Measurements from ENCODE around the gene PRIMPOL.

The PRIMPOL gene

DNA sequence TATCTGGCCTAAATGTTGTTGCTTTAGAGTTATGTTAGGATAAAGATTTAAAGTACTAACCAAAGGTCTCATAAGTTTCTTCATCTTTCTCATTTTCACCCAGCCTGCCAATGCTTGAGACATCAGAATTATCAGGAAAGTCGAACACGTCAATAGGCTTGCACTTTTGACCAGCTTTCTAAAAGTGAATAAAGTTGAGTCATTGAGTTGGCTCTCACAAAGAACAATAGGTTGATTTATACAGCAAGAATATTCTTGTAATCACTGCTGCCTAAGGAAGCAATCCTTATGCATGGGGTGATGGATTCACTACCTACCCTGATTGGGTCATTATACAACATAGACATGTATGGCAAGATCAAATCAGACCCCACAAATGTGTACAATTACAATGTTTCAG is 79.3 kb downstream of the PRIMPOL start:
- H3K27ac ChIP-seq = no peak overlapping the region
- H3K9ac ChIP-seq = no peak overlapping the region
- peaks cover 28% of the 10 kb centered on the region; the same call in 1 of the 2 replicates for H3K36me3 ChIP-seq (ENCODE audit: insufficient read depth)
- H3K27me3 ChIP-seq (ENCODE audit: insufficient read depth, low read depth) = no peaks in the 10 kb centered on the region
- no peak overlapping the region for H3K4me2 ChIP-seq
- no peak overlapping the region for H3K4me3 ChIP-seq (IDR thresholded peaks at IDR 0.05; ENCODE audit: insufficient read depth, low read depth, low read length)
- TF ChIP-seq, protein P1, sequence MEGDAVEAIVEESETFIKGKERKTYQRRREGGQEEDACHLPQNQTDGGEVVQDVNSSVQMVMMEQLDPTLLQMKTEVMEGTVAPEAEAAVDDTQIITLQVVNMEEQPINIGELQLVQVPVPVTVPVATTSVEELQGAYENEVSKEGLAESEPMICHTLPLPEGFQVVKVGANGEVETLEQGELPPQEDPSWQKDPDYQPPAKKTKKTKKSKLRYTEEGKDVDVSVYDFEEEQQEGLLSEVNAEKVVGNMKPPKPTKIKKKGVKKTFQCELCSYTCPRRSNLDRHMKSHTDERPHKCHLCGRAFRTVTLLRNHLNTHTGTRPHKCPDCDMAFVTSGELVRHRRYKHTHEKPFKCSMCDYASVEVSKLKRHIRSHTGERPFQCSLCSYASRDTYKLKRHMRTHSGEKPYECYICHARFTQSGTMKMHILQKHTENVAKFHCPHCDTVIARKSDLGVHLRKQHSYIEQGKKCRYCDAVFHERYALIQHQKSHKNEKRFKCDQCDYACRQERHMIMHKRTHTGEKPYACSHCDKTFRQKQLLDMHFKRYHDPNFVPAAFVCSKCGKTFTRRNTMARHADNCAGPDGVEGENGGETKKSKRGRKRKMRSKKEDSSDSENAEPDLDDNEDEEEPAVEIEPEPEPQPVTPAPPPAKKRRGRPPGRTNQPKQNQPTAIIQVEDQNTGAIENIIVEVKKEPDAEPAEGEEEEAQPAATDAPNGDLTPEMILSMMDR (conservative IDR thresholded peaks at IDR 0.05; ENCODE audit: low read depth, low read length) = no peak
- H4K20me1 ChIP-seq (ENCODE audit: insufficient read depth) = no peaks in the 10 kb centered on the region
- H3K79me2 ChIP-seq (ENCODE audit: insufficient read depth, low read depth) = peaks cover 92% of the 10 kb centered on the region
- peaks cover 35% of the 10 kb centered on the region for H3K4me1 ChIP-seq (ENCODE audit: low read depth, poor library complexity, severe bottlenecking)
- H2AFZ ChIP-seq (ENCODE audit: low read depth) = no peak overlapping the region

- no peaks in the 10 kb centered on the region for H4K20me1 ChIP-seq (ENCODE audit: insufficient read depth)
- H3K27ac ChIP-seq = no peak overlapping the region
- H3K27me3 ChIP-seq (ENCODE audit: insufficient read depth, low read depth) = no peaks in the 10 kb centered on the region
- no peak overlapping the region for H3K9ac ChIP-seq
- no peak overlapping the region for H2AFZ ChIP-seq (ENCODE audit: low read depth)
- peaks cover 18% of the 10 kb centered on the region; the same call in 1 of the 2 replicates for H3K36me3 ChIP-seq (ENCODE audit: insufficient read depth)
- no peak overlapping the region for H3K4me3 ChIP-seq (IDR thresholded peaks at IDR 0.05; ENCODE audit: insufficient read depth, low read depth, low read length)
- TF ChIP-seq, protein P1 (conservative IDR thresholded peaks at IDR 0.05; ENCODE audit: low read depth, low read length) = no peak
- no peak overlapping the region for H3K4me2 ChIP-seq
- peaks cover 83% of the 10 kb centered on the region for H3K79me2 ChIP-seq (ENCODE audit: insufficient read depth, low read depth)
- H3K4me1 ChIP-seq (ENCODE audit: low read depth, poor library complexity, severe bottlenecking) = peaks cover 42% of the 10 kb centered on the region
Observed at GRCh38 chr4:184729946-184730345, 80.4 kb downstream of the PRIMPOL start.

- peaks cover 42% of the 10 kb centered on the region for H3K4me1 ChIP-seq (ENCODE audit: low read depth, poor library complexity, severe bottlenecking)
- no peak overlapping the region for H3K27ac ChIP-seq
- H3K4me2 ChIP-seq = peak overlapping the region; percentile 72; the same call in 1 of the 2 replicates
- peaks cover 17% of the 10 kb centered on the region; the same call in 1 of the 2 replicates for H3K36me3 ChIP-seq (ENCODE audit: insufficient read depth)
- H3K27me3 ChIP-seq (ENCODE audit: insufficient read depth, low read depth) = no peaks in the 10 kb centered on the region
- no peak overlapping the region for H2AFZ ChIP-seq (ENCODE audit: low read depth)
- no peak overlapping the region for H3K4me3 ChIP-seq (IDR thresholded peaks at IDR 0.05; ENCODE audit: insufficient read depth, low read depth, low read length)
- no peak overlapping the region for H3K9ac ChIP-seq
- H4K20me1 ChIP-seq (ENCODE audit: insufficient read depth) = no peaks in the 10 kb centered on the region
- H3K79me2 ChIP-seq (ENCODE audit: insufficient read depth, low read depth) = peaks cover 74% of the 10 kb centered on the region
- TF ChIP-seq, protein P1 (conservative IDR thresholded peaks at IDR 0.05; ENCODE audit: low read depth, low read length) = no peak
Observed at GRCh38 chr4:184731056-184731455, 81.5 kb downstream of the PRIMPOL start.

GRCh38 chr4:184732126-184732525 is 82.6 kb downstream of the PRIMPOL start:
- H4K20me1 ChIP-seq (ENCODE audit: insufficient read depth) = no peaks in the 10 kb centered on the region
- H3K79me2 ChIP-seq (ENCODE audit: insufficient read depth, low read depth) = peaks cover 66% of the 10 kb centered on the region
- H3K4me3 ChIP-seq (IDR thresholded peaks at IDR 0.05; ENCODE audit: insufficient read depth, low read depth, low read length) = no peak overlapping the region
- no peaks in the 10 kb centered on the region for H3K27me3 ChIP-seq (ENCODE audit: insufficient read depth, low read depth)
- H3K9ac ChIP-seq = peak overlapping the region; percentile 89; the same call in 1 of the 2 replicates
- peaks cover 14% of the 10 kb centered on the region; the same call in 1 of the 2 replicates for H3K36me3 ChIP-seq (ENCODE audit: insufficient read depth)
- peak overlapping the region; percentile 72 for H3K4me2 ChIP-seq
- H3K4me1 ChIP-seq (ENCODE audit: low read depth, poor library complexity, severe bottlenecking) = peaks cover 42% of the 10 kb centered on the region
- TF ChIP-seq, protein P1 (conservative IDR thresholded peaks at IDR 0.05; ENCODE audit: low read depth, low read length) = no peak
- H2AFZ ChIP-seq (ENCODE audit: low read depth) = no peak overlapping the region
- H3K27ac ChIP-seq = peak overlapping the region; percentile 81; the same call in 1 of the 2 replicates
